Testis (tissue), 3 donors: ENCODE measurements around the gene TBX5. TPM values are rescaled to one million over a fixed set of nuclear protein-coding genes. Genes with fewer than 3 reads are reported as not detected.

Source experiments
- DNase-seq: peaks from one replicate; pipeline ENCODE4 v3.0.0-alpha.2; 2019
- H3K27ac ChIP-seq, 2 donors: fragments of 200-600 bp; sonication (generic); one replicate each; pipeline ENCODE4 v1.5.1; 2019
- H3K27me3 ChIP-seq: fragments of 200-600 bp; sonication (generic); one replicate; pipeline ENCODE4 v1.5.1; 2019
- H3K36me3 ChIP-seq: fragments of 200-600 bp; sonication (generic); one replicate; pipeline ENCODE4 v1.5.1; 2017; ENCODE audit warnings: low read depth; ENCODE audit errors: missing control alignments
- H3K4me1 ChIP-seq: fragments of 200-600 bp; sonication (generic); one replicate; pipeline ENCODE4 v1.5.1; 2019
- H3K4me3 ChIP-seq, 2 donors: fragments of 200-600 bp; sonication (generic); one replicate each; pipeline ENCODE4 v1.5.1; 2017 to 2019
- H3K9me3 ChIP-seq: fragments of 200-600 bp; sonication (generic); one replicate; pipeline ENCODE4 v1.5.1; 2017
- CTCF ChIP-seq, 3 experiments: fragments of 450-650 bp in 2 of 3; fragments of 200-600 bp in 1 of 3; sonication (generic) in 1 of 3; IDR thresholded peaks; one replicate each; pipeline ENCODE4 v1.5.1; 2016 to 2019; ENCODE audit warnings: antibody characterized with exemption in 3 of 3, mild to moderate bottlenecking in 2 of 3, moderate library complexity in 1 of 3
- POLR2A ChIP-seq: fragments of 450-650 bp; IDR thresholded peaks from one replicate; pipeline ENCODE4 v1.6.1; 2017; ENCODE audit warnings: antibody characterized with exemption, mild to moderate bottlenecking, moderate library complexity
- WGBS, 2 donors: methylation state at CpG; one replicate each; pipeline ENCODE4 v1.1.5; 2018; 5-methylcytosine and 5-hydroxymethylcytosine counted together
- intact Hi-C: fragments of 100-400 bp; cut with DNase I; formaldehyde crosslinking; loops from one replicate; pipeline ENCODE4 v1.15.1; 2023; ENCODE audit warnings: low total_unique reads
- polyA plus RNA-seq: library from polyadenylated mRNA; stranded (reverse); fragments of 350-450 nt; fragmentation: Illumina TruSeq; extraction: RNeasy Lipid Tissue Mini Kit (QIAGEN cat#74804); gene quantifications from one replicate; pipeline ENCODE4 v1.2.3, GENCODE V29; 2014; ENCODE audit warnings: low read depth, low replicate concordance; ENCODE audit not compliant: insufficient read depth
- total RNA-seq, 2 donors: library from RNA; depleted of rRNA; stranded (reverse); fragments of >200 nt; gene quantifications; one replicate each; pipeline ENCODE4 v1.2.3, GENCODE V29; 2016

The TBX5 gene
- total and polyA plus RNA-seq, 3 donors from 2014 or later: 0.12 to 0.62 TPM; not detected in 1

GRCh38 chr12:114438635-114439256 lies 32.8 kb upstream of the TBX5 start:
- no peaks in the 10 kb centered on the region for H3K9me3 ChIP-seq
- intact Hi-C loops: no loop called here
- DNase-seq: no peak
- no peaks in the 10 kb centered on the region for H3K4me1 ChIP-seq
- WGBS, 2 donors: 8 to 9% methylated on average over 8 of the region's 8 CpGs
- no peak for TF ChIP-seq POLR2A
- TF ChIP-seq CTCF (IDR thresholded peaks at IDR 0.05): no peak
- H3K27ac ChIP-seq: no peak overlapping the region
- H3K36me3 ChIP-seq: no peaks in the 10 kb centered on the region
- no peaks in the 10 kb centered on the region for H3K27me3 ChIP-seq
- H3K4me3 ChIP-seq: no peak overlapping the region

- WGBS, 2 donors: 69 to 81% methylated on average over 3 of the region's 3 CpGs
- H3K9me3 ChIP-seq: no peaks in the 10 kb centered on the region
- H3K4me3 ChIP-seq: no peak overlapping the region
- no peak for DNase-seq
- intact Hi-C loops: no loop called here
- H3K4me1 ChIP-seq: no peaks in the 10 kb centered on the region
- H3K27me3 ChIP-seq: no peaks in the 10 kb centered on the region
- H3K27ac ChIP-seq: no peak overlapping the region
- H3K36me3 ChIP-seq: no peaks in the 10 kb centered on the region
- TF ChIP-seq POLR2A (no peak), CTCF (IDR thresholded peaks at IDR 0.05) (no peak)
These were observed 28.4 kb upstream of the TBX5 start for GRCh38 chr12:114434341-114434740.

GRCh38 chr12:114431902-114432301 lies 26.0 kb upstream of the TBX5 start:
- 35 to 47% methylated on average over 1 of the region's 1 CpG for WGBS, 2 donors
- intact Hi-C loops: no loop called here
- Histone ChIP-seq H3K4me1 (no peaks in the 10 kb centered on the region), H3K27ac (no peak overlapping the region), H3K27me3 (no peaks in the 10 kb centered on the region), H3K9me3 (no peaks in the 10 kb centered on the region), H3K4me3 (no peak overlapping the region), H3K36me3 (no peaks in the 10 kb centered on the region)
- no peak for DNase-seq
- TF ChIP-seq POLR2A (no peak), CTCF (IDR thresholded peaks at IDR 0.05) (no peak)

- H3K9me3 ChIP-seq: no peaks in the 10 kb centered on the region
- no peaks in the 10 kb centered on the region for H3K4me1 ChIP-seq
- no peak overlapping the region for H3K4me3 ChIP-seq
- WGBS, 2 donors: 63 to 73% methylated on average over 4 of the region's 4 CpGs
- H3K27ac ChIP-seq: no peak overlapping the region
- no peak for DNase-seq
- no peak for TF ChIP-seq POLR2A
- no peak for TF ChIP-seq CTCF (IDR thresholded peaks at IDR 0.05)
- intact Hi-C loops: no loop called here
- H3K27me3 ChIP-seq: no peaks in the 10 kb centered on the region
- H3K36me3 ChIP-seq: no peaks in the 10 kb centered on the region
These were observed 24.4 kb upstream of the TBX5 start for GRCh38 chr12:114430306-114430705.

GRCh38 chr12:114425031-114425626 lies 19.2 kb upstream of the TBX5 start:
- no peak overlapping the region for H3K27ac ChIP-seq
- 50 to 58% methylated on average over 3 of the region's 3 CpGs for WGBS, 2 donors
- H3K27me3 ChIP-seq: no peaks in the 10 kb centered on the region
- no peak for DNase-seq
- no peaks in the 10 kb centered on the region for H3K9me3 ChIP-seq
- intact Hi-C loops: no loop called here
- H3K36me3 ChIP-seq: no peaks in the 10 kb centered on the region
- TF ChIP-seq POLR2A (no peak), CTCF (IDR thresholded peaks at IDR 0.05) (no peak)
- H3K4me1 ChIP-seq: no peaks in the 10 kb centered on the region
- H3K4me3 ChIP-seq: no peak overlapping the region
